Stimulated activated CD4-positive, alpha-beta T cell treated with anti-CD3 and anti-CD28 coated beads, Interleukin-15, amount 100 ng/mL, for 24 hours (primary cell): Measurements from ENCODE around the gene UNK.
"Not testable (repeated sequence)": the region's sequence is repeated elsewhere in the genome, so short reads cannot be mapped to it uniquely, and the experiment has no call there.

Source experiments
- DNase-seq: peaks from one replicate; pipeline ENCODE4 v3.0.0-alpha.2; 2020

The UNK gene

DNA sequence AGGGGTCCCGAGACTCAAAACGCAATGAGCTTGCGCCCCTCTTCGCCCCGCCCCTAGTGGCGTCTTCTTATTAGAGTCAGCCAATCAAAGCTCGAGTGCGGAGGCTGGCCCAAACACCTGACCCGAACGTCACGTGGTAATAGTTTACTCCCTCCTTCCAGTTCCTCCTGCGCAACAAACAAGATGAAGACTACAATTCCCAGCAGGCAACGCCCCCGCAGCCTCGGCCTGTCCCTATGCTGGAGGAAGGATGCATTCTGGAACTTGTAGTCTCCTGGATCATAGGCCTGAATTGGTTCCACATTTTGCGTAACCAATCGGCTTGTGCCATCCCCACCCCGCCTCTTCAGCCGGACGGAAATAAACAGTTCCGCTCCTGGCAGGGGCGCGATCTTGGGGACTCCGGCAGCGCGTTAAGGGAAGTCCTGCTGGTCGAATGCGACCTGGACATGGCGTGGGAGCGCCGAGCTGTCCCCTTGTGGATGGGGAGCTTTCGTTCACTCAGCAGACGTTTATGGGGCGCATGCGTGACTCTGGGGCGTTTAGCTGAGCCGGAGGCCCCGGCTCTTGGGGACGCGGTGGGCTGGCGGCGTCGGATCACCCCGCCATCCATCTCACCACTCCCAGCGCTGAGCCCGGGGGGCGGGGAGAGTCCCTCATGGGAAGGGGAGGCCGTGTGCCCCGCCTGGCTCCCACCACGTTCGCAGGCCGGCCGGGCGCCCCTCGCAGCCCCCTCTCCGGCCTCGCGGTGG, 70.9 kb downstream of the UNK start, which contains the start of gene WBP2:
Gene WBP2 (minus strand): TSS at position 26 of the 752 bp plus-strand sequence. CDS start 38 bp downstream, outside the sequence.
- DNase-seq = peak; percentile 98

DNA sequence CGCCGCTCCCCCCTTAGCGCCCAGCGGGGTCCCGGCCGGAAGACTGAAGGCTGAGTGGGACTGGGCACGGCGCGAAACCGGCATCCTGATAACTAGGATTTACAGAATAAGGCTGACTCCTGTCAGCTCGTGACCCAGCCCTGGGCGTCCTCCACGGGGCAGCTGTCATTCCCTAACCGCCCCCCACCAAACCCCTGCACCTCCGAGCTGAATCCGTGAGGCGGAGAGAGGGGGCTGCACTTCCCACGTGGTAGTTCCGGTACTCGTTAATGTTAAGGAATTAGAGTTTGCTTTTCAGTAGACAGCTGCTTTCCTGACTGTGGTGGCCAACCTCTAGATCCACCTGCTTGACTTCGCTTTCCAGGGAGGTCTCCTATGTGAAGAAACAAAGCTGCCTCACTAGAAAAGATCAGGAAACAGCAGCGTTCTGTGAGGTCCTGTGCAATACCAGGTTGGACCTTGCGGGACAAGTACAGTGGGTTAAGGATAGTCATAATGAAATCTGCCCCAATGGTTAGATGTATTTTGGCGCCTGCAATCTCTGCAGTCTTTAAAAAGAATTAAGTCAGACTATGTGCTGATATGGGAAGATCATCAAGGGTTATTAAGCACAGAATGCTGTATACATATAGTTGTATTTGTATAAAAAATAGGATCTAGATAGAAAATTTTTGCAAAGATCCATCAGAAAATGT, 71.6 kb downstream of the UNK start:
- no peak for DNase-seq

DNA sequence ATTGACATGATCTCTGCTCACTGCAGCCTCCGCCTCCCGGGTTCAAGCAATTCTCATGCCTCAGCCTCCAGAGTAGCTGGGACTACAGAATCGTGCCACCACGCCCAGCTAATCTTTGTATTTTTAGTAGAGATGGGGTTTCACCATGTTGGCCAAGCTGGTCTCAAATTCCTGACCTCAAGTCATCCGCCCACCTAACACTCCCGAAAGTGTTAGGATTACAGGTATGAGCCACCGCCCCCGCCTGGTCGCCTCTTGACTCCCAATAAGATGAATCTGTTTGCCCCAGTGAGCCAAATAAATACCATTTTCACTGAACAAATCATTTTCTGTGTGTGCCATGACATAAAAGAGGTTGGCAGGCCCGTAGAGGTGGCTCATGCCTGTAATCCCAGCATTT, 74.8 kb downstream of the UNK start:
- DNase-seq = not testable (repeated sequence)

DNA sequence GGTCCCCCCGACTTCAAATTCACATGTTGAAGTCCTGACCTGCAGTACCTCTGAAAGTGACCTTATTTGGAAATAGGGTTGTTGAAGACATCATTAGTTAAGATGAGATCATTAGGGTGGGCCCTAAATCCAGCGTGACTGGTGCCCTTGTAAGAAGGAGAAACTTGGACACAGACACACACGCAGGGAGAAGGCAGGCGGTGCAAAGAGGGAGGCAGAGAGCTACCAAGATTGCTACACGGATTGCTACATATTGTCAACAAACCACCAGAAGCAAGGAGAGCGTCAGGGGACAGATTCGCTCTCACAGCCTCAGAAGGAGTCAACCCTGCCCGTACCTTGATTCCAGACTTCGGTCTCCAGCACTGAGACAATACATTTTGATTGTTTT, 77.3 kb downstream of the UNK start:
- DNase-seq = no peak

DNA sequence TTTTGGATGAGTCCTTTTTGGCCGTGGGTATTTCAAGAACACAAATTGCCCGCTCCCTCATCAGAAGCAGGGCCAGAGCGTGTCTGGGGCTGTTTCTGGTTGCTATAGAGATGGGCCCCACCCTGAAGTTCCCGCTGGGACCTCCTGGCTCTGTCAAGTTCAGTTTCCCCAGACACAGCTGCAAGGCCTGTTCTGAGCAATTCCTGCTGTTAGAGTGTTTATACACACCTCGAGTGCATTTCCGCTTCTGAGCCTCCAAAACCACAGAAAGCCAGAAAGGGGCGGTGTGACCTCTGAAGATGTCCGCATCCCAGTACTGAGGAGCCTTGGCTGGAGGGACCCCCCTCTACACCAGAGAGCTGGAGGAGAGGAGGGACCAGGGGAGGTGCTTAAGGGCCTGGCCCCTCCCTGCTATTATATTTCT, 79.9 kb downstream of the UNK start:
- DNase-seq = peak; percentile 50

DNA sequence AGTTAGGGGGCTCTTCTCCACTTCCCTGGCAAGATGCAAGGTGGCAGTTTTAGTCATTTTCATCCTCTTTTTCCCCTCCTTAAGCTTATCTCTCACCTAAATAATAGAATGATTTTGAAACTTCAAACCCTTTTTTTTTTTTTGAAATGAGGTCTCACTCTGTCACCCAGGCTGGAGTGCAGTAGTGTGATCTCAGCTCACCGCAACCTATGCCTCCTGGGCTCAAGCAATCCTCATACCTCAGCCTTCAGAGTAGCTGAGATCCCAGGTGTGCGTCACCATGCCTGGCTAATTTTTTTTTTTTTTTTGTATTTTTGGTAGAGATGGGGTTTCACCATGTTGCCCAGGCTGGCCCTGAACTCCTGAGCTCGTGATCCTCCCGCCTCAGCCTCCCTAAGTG, 80.3 kb downstream of the UNK start:
- DNase-seq = not testable (repeated sequence)

DNA sequence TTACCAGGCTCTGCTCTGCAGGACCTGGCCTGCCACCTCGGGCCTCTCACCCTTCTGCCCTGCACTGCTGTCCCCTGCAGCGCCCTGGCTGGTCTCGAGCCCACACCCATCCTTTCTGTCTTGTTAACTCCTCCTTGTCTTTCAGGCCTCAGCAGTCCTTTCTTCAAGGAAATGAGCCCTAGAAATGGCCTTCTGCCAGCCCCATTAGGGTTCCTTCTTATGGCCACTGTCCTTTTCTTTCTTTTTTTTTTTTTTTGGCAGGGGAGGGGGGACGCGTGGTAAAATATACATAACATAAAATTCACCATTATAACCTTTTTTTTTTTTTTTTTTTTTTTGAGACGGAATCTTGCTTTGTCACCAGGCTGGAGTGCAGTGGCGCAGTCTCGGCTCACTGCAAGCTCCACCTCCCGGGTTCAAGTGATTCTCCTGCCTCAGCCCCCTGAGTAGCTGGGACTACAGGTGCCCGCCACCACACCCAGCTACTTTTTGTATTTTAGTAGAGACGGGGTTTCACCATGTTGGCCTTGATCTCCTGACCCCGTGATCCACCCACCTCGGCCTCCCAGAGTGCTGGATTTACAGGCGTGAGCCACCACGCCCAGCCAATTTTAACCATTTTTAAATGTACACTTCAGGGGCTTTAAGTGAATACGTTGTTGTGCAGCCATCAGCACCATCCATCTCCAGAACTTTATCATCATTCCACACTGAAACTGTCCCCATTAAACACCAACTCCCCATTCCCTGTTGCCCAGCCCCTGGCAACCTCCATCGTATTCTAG, 81.0 kb downstream of the UNK start:
- DNase-seq = not testable (repeated sequence)

DNA sequence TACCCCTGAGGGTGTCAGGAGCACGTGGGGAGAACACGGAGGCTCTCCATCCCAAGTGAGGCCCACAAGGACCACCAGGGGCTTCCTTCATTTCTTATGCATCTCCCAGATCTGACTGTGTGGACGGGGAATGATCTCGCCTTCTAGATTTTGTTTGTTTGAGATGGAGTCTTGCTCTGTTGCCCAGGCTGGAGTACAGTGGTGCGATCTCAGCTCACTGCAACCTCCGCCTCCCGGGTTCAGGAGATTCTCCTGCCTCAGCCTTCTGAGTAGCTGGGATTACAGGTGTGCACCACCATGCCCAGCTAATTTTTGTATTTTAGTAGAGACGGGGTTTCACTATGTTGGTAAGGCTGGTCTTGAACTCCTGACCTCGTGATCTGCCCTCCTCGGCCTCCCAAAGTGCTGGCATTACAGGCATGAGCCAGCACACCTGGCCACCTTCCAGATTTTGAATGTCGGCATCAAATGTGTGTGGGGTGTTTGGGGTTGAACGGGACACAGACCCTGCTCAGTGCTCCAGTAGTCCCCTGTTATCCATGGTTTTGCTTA, 84.2 kb downstream of the UNK start:
- DNase-seq = not testable (repeated sequence)

DNA sequence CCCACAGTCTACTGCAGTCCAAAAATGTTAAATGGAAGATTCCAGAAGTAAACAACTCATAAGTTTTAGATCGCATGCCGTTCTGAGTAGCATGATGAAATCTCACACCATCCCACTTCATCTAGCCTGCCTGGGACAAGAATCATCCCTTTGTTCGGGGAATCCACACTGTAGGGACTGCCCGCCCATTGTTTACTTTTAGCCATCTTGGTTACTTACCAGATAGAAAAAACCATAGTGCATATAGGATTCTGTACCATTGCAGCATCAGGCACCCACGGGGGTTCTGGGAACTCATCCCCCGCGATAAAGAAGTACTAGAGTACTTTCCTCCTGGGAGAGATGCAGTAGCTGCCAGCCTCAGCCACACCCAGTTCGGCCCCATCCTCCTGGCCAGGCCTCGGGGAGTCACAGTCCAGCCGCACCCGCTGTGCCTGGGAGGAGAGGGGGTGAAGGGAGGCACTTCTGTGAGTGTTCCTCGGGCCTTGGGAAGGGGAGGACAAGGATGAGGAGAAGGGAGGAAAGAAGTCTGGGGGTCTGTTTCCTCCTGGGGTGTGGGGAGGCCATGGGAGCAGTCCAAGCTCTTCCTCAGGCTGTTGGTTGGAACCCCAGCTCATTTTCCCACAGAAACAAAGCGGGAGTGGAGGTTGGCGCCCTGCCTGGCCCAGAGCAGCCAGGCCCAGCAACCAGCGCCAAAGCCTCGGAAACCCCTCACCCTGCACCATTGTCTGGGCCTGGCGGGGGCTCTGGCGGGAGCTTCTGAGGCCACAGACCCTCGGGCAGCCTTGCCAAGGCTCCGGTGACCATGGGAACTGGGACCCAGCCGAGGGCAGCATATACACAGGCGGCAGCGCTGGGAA, 84.9 kb downstream of the UNK start:
- no peak for DNase-seq

DNA sequence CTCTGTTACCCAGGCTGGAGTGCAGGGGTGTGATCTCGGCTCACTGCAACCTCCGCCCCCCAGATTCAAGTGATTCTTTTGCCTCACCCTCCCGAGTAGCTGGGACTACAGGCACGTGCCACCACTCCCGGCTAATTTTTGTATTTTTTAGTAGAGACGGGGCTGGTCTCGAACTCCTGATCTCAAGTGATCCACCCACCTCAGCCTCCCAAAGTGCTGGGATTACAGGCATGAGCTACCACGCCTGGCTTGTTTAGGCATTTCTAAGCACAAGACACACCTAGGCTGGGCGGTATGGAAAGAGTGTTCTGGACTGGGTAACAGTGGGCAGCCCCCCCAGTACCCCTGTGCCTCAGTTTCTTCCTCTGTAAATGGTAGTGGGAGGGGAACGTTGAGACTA, 85.6 kb downstream of the UNK start:
- DNase-seq = not testable (repeated sequence)

DNA sequence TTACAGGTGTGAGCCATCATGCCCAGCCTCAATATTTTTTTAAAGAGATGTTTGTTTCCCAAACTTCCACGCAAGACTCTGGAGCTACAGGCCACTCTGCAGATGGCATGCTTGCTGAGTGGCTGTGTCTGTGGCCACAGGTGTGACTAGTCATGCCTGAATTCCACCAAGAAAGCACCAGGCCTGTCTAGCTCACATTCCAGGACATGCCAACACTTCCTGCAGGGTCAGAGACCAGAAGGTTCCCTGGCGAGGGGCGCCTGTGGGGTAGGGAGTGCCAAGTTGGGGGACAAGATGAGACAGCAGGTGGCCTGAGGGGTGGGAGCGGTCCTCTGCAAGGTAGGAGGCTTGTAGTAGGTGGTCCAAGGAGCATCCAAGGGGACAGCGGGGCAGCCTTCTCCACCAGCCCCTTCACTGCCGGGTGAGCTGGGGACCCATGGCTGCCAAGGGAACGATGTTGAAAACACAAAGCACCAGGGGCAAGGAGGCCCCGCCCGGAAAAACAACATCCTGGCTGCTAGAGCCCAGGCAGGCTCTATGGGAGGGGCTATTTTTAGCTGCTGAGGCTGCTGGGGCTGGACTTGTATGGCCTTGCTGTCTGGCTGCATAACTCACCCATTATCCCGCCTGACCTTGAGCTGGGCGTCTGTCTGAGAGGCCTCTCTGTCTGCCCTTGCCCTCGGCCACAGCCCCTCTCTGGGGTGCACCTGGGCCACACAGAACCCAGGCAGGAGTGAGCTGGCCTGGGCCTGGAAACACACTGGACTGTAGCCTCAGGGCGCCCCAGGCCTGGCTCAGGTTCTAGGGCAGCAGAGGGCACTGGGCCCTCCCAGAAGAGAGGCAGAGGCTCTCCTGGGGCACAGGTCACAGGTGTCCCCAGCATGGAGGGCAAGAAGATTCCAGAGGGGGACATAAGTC, 88.1 kb downstream of the UNK start:
- peak; percentile 46 for DNase-seq

DNA sequence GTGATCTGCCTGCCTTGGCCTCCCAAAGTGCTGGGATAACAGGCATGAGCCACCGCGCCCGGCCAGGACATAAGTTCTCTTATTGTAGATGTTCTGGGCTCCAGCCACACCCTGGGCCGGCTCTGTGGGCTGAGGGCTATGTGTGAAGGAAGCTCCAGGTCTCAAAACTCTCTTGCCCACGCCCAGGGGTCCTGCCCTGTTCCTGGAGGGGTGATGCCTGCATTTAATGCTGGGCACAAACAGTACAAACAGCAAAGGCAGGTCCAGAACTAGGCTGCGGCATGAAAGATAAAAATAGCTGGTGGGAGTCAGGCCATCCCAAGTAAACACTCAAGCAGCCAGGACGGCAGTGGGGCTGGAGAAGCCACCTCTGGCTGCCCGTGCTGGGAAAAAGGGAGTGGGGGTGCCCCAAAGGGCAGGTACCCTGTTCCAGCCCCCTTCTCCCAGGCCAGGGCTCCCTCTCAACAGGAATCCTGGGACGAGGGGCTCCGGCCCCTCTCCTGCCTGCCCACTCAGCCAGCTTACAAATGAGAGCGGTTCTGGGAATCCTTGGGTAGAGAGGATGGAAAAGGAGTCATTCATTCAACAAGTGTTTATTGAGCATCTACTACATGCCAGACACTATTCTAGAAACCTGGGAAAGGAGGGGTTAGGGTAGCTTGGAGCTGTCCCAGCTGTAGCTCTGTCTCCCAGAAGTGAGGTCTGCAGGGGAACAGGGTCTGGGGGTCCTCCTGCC, 89.1 kb downstream of the UNK start:
- DNase-seq = no peak

DNA sequence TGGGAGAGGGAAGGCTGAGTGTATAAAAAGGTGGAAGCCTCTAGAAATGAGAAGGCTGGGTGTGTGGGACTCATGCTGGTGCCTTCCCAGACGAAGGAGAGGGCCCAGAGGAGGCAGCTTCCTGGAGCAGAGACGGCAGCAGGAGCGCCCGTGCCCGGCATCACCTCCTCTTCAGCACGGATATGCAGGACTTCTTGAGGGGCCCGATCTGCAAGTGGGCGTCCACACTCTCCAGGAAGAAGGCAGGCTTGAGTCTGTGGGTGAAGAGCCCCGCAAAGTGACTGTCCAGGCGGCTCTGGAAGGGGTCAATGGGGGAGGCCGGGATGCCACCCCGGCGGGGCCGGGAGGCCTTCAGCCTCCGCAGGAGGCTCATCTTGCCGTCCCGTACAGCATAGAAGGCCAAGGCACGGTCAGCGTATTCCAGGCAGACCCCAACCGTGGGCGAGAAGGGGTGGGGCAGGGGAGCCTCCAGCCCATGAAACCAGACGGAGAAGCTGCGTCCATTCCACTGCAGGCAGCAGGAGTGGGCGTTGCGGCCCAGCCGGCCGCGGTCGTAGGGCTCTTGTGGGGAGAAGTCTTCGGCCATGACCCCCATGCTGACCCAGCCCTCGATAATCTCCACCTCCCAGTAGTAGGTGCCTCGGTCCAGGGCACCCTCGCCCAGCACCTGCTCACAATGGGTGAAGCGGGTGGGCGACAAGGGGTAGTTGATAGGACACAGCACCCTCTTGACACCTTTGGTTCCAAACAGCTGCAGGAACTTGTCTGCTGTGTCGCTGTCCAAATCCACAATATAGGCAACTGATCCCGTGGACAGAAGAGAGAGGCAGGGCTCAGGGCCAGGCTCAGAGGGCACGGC, 89.9 kb downstream of the UNK start:
- DNase-seq = no peak
